ENCODE results near the gene PLEKHA5. TPM values are rescaled to one million over a fixed set of nuclear protein-coding genes. Genes with fewer than 3 reads are reported as not detected.

PLEKHA5 gene
- total RNA-seq, 1 donor = 82.2 TPM

GRCh38 chr12:19285793-19286448 is 156.4 kb downstream of the PLEKHA5 start:
- Histone ChIP-seq H3K4me2 (ENCODE audit: insufficient read depth, low read length) (no peak overlapping the region), H3K9me3 (ENCODE audit: low read depth, low read length) (no peaks in the 10 kb centered on the region), H3K27ac (ENCODE audit: low read depth, low read length) (no peak overlapping the region), H3K36me3 (ENCODE audit: insufficient read depth, low read length) (peaks cover 22% of the 10 kb centered on the region), H3K27me3 (ENCODE audit: insufficient read depth, low read length) (no peaks in the 10 kb centered on the region), H3K4me3 (ENCODE audit: insufficient read depth, low read length) (no peak overlapping the region), H4K20me1 (ENCODE audit: insufficient read depth, low read length) (no peaks in the 10 kb centered on the region), H2AFZ (ENCODE audit: low read length) (no peak overlapping the region), H3K79me2 (ENCODE audit: insufficient read depth, low read length) (no peaks in the 10 kb centered on the region), H3K4me1 (ENCODE audit: insufficient read depth, low read length) (no peaks in the 10 kb centered on the region)
- no peak for TF ChIP-seq CTCF (IDR thresholded peaks at IDR 0.05; ENCODE audit: extremely low read depth, low read depth, low read length)
- DNase-seq (ENCODE audit: insufficient read length, low spot score, missing footprints) = no peak

- no peak overlapping the region for H3K4me2 ChIP-seq (ENCODE audit: insufficient read depth, low read length)
- H2AFZ ChIP-seq (ENCODE audit: low read length) = no peak overlapping the region
- no peaks in the 10 kb centered on the region for H4K20me1 ChIP-seq (ENCODE audit: insufficient read depth, low read length)
- H3K27ac ChIP-seq (ENCODE audit: low read depth, low read length) = no peak overlapping the region
- no peaks in the 10 kb centered on the region for H3K9me3 ChIP-seq (ENCODE audit: low read depth, low read length)
- H3K4me3 ChIP-seq (ENCODE audit: insufficient read depth, low read length) = no peak overlapping the region
- no peaks in the 10 kb centered on the region for H3K27me3 ChIP-seq (ENCODE audit: insufficient read depth, low read length)
- no peaks in the 10 kb centered on the region for H3K4me1 ChIP-seq (ENCODE audit: insufficient read depth, low read length)
- DNase-seq (ENCODE audit: insufficient read length, low spot score, missing footprints) = no peak
- peaks cover 25% of the 10 kb centered on the region for H3K36me3 ChIP-seq (ENCODE audit: insufficient read depth, low read length)
- no peak for TF ChIP-seq CTCF (IDR thresholded peaks at IDR 0.05; ENCODE audit: extremely low read depth, low read depth, low read length)
- no peaks in the 10 kb centered on the region for H3K79me2 ChIP-seq (ENCODE audit: insufficient read depth, low read length)
Observed at GRCh38 chr12:19287302-19287701, 157.8 kb downstream of the PLEKHA5 start.

- Histone ChIP-seq H3K4me3 (ENCODE audit: insufficient read depth, low read length) (no peak overlapping the region), H3K27me3 (ENCODE audit: insufficient read depth, low read length) (no peaks in the 10 kb centered on the region), H3K27ac (ENCODE audit: low read depth, low read length) (no peak overlapping the region), H2AFZ (ENCODE audit: low read length) (no peak overlapping the region), H3K9me3 (ENCODE audit: low read depth, low read length) (no peaks in the 10 kb centered on the region), H3K36me3 (ENCODE audit: insufficient read depth, low read length) (peaks cover 23% of the 10 kb centered on the region), H3K4me1 (ENCODE audit: insufficient read depth, low read length) (no peaks in the 10 kb centered on the region), H4K20me1 (ENCODE audit: insufficient read depth, low read length) (no peaks in the 10 kb centered on the region), H3K4me2 (ENCODE audit: insufficient read depth, low read length) (no peak overlapping the region), H3K79me2 (ENCODE audit: insufficient read depth, low read length) (no peaks in the 10 kb centered on the region)
- no peak for TF ChIP-seq CTCF (IDR thresholded peaks at IDR 0.05; ENCODE audit: extremely low read depth, low read depth, low read length)
- DNase-seq (ENCODE audit: insufficient read length, low spot score, missing footprints) = no peak
Observed at GRCh38 chr12:19288161-19288560, 158.6 kb downstream of the PLEKHA5 start.

- H4K20me1 ChIP-seq (ENCODE audit: insufficient read depth, low read length) = no peaks in the 10 kb centered on the region
- peak; percentile 72 for TF ChIP-seq CTCF (IDR thresholded peaks at IDR 0.05; ENCODE audit: extremely low read depth, low read depth, low read length)
- no peak overlapping the region for H3K4me3 ChIP-seq (ENCODE audit: insufficient read depth, low read length)
- H3K79me2 ChIP-seq (ENCODE audit: insufficient read depth, low read length) = no peaks in the 10 kb centered on the region
- H3K9me3 ChIP-seq (ENCODE audit: low read depth, low read length) = no peaks in the 10 kb centered on the region
- no peak overlapping the region for H2AFZ ChIP-seq (ENCODE audit: low read length)
- no peak overlapping the region for H3K27ac ChIP-seq (ENCODE audit: low read depth, low read length)
- peaks cover 18% of the 10 kb centered on the region for H3K36me3 ChIP-seq (ENCODE audit: insufficient read depth, low read length)
- no peaks in the 10 kb centered on the region for H3K4me1 ChIP-seq (ENCODE audit: insufficient read depth, low read length)
- DNase-seq (ENCODE audit: insufficient read length, low spot score, missing footprints) = peak; percentile 70
- no peaks in the 10 kb centered on the region for H3K27me3 ChIP-seq (ENCODE audit: insufficient read depth, low read length)
- H3K4me2 ChIP-seq (ENCODE audit: insufficient read depth, low read length) = no peak overlapping the region
Observed at GRCh38 chr12:19288603-19289244, 159.2 kb downstream of the PLEKHA5 start.
